AG04449 (cell line): Measurements from ENCODE around the gene TFIP11.
"Not testable (repeated sequence)": the region's sequence is repeated elsewhere in the genome, so short reads cannot be mapped to it uniquely, and the experiment has no call there.

ENCODE experiments used
- CTCF ChIA-PET: fragments of 350-600 bp; formaldehyde crosslinking; extraction: SDS; loops from one replicate; lab custom pipeline; 2021; ENCODE audit warnings: antibody characterized with exemption; lab: Yijun Ruan, JAX
- POLR2A ChIA-PET: fragments of 400-600, 350-600 bp; formaldehyde crosslinking; extraction: SDS; loops from one replicate; lab custom pipeline; 2020; ENCODE audit warnings: antibody characterized with exemption, inconsistent platforms; lab: Yijun Ruan, JAX
- DNase-seq: peaks from one replicate; pipeline ENCODE4 v3.0.0-alpha.2; 2010; ENCODE audit warnings: low read depth, low spot score
- H3K4me3 ChIP-seq: 2 replicates; pipeline ENCODE4 v1.5.1; 2011; ENCODE audit warnings: low read depth, mild to moderate bottlenecking, control low read depth, low read length
- CTCF ChIP-seq: IDR thresholded peaks from one replicate; pipeline ENCODE4 v1.5.1; 2011; ENCODE audit warnings: mild to moderate bottlenecking, moderate library complexity, low read length, control low read depth, inconsistent platforms; ENCODE audit not compliant: insufficient read depth; ENCODE audit errors: missing control alignments

The TFIP11 gene

GRCh38 chr22:26536762-26537134 is 24.5 kb upstream of the TFIP11 start:
- no peak overlapping the region for H3K4me3 ChIP-seq
- ChIA-PET POLR2A (no interaction called here), CTCF (interaction anchor here (1.0 to 1.8 kb wide), 2 partner anchors 13 to 75 kb away, joined by 3 to 4 read pairs; no protein-coding TSS in a partner anchor)

GRCh38 chr22:26536056-26536761 is 23.9 kb upstream of the TFIP11 start:
- no peak for TF ChIP-seq CTCF
- DNase-seq = no peak
- POLR2A ChIA-PET = no interaction called here
- no peak overlapping the region for H3K4me3 ChIP-seq
- CTCF ChIA-PET = interaction anchor here (1.8 kb wide), 1 partner anchor 13 kb away, joined by 4 read pairs; no protein-coding TSS in a partner anchor

More at GRCh38 chr22:26536762-26537134, 24.5 kb upstream of the TFIP11 start:
- no peak for DNase-seq
- TF ChIP-seq CTCF = no peak

GRCh38 chr22:26535603-26535908 is 23.3 kb upstream of the TFIP11 start:
- no peak for DNase-seq
- CTCF ChIA-PET = interaction anchor here (0.7 to 1.8 kb wide), 2 partner anchors 12 to 32 kb away, joined by 3 to 4 read pairs; no protein-coding TSS in a partner anchor
- TF ChIP-seq CTCF = no peak
- POLR2A ChIA-PET = no interaction called here
- H3K4me3 ChIP-seq = no peak overlapping the region

GRCh38 chr22:26534874-26535602 is 22.8 kb upstream of the TFIP11 start:
- ChIA-PET POLR2A (no interaction called here), CTCF (interaction anchor here (0.7 to 1.8 kb wide), 2 partner anchors 11 to 32 kb away, joined by 3 to 4 read pairs; no protein-coding TSS in a partner anchor)
- TF ChIP-seq CTCF = no peak
- no peak overlapping the region for H3K4me3 ChIP-seq
- no peak for DNase-seq

GRCh38 chr22:26534171-26534855 is 22.0 kb upstream of the TFIP11 start:
- no peak overlapping the region for H3K4me3 ChIP-seq
- ChIA-PET POLR2A (no interaction called here), CTCF (no interaction called here)
- no peak for DNase-seq
- no peak for TF ChIP-seq CTCF

GRCh38 chr22:26529345-26529744 is 17.1 kb upstream of the TFIP11 start:
- ChIA-PET CTCF (interaction anchor here (0.8 to 1.4 kb wide), 2 partner anchors 114 to 136 kb away, joined by 3 to 5 read pairs; no protein-coding TSS in a partner anchor), POLR2A (no interaction called here)
- DNase-seq = no peak
- H3K4me3 ChIP-seq = no peak overlapping the region
- no peak for TF ChIP-seq CTCF

- H3K4me3 ChIP-seq, CTCF ChIA-PET, DNase-seq, POLR2A ChIA-PET: not testable (repeated sequence)
Observed at GRCh38 chr22:26528518-26528917, 16.2 kb upstream of the TFIP11 start.
